GM21576 (cell line): ENCODE results near the gene MAN1B1.
"Not testable (repeated sequence)": the region's sequence is repeated elsewhere in the genome, so short reads cannot be mapped to it uniquely, and the experiment has no call there.

ENCODE experiments used
- ATAC-seq: cut with Tn5 transposase; IDR thresholded peaks from one replicate; pipeline ENCODE4 v1.9.1; 2021; ENCODE audit warnings: mild to moderate bottlenecking, moderate library complexity; ENCODE audit not compliant: unreplicated experiment

Gene MAN1B1

DNA sequence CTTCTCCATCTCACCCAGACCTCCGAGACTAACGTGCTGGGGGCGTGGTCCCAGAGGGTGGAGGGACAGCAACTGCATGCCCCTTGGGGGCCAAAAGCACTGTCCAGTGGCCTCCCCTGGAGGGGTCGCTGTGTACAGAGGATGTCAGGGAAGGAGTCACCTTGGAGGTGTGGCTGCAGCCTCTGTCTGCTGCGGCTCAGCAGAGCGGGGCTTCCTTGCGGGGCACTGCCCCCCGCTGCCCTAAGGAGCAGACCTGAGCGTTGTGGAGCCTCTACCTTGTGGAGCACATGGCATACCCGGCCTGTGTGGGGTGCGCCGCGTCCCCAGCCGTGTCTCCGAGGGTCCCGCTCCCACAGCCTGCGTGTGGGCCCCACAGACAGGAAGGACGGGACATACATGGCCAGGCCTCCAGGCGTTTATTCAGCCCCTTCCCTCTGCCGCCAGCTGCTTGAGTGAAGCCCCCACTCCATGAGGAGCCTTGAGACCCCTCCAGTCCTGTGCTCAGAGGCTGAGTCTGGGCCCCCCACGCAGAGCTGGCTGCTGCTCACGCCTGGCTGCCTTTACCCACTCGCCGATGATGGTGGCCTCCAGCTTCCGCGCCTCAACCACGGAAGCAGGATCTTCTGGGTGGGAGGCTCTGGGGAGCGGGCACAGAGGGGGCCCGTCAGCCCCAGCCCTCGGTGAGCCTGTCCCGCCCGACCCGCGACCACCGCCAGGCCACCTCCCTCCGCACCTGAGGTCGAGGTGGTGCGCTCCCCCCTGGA lies 23.5 kb downstream of the MAN1B1 start:
- no peak for ATAC-seq

DNA sequence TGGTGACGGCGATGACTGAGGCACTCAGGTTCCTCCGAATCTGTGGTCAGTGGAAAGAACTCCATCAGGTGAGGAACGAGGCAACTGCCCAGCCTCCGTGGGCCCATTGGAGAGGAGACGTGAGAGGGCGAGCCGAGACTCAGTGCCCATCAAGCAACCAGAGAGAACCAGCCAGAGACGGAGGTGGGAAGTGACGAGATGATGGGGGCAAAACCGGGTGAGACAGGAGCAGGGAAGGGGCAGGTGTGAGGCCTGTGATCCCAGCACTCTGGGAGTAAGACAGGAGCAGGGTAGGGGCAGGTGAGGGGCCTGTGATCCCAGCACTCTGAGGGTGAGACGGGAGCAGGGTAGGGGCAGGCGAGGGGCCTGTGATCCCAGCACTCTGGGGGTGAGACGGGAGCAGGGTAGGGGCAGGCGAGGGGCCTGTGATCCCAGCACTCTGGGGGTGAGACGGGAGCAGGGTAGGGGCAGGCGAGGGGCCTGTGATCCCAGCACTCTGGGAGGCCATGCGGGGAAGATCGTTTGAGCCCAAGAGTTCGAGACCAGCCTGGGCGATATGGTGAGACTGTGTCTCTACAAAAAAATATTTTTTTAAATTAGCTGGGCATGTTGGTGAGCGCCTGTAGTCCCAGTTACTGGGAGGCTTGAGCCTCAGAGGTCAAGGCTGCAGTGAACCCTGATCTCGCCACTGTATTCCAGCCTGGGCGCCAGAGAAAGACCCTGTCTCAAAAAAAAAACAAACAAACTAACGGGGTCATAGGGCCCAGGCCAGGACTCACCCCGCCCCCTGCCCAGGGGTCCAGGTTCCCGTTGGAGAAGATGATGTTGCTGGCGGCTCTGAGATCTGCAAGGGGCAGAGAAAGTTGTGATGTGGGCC lies 24.4 kb downstream of the MAN1B1 start:
- ATAC-seq = no peak

DNA sequence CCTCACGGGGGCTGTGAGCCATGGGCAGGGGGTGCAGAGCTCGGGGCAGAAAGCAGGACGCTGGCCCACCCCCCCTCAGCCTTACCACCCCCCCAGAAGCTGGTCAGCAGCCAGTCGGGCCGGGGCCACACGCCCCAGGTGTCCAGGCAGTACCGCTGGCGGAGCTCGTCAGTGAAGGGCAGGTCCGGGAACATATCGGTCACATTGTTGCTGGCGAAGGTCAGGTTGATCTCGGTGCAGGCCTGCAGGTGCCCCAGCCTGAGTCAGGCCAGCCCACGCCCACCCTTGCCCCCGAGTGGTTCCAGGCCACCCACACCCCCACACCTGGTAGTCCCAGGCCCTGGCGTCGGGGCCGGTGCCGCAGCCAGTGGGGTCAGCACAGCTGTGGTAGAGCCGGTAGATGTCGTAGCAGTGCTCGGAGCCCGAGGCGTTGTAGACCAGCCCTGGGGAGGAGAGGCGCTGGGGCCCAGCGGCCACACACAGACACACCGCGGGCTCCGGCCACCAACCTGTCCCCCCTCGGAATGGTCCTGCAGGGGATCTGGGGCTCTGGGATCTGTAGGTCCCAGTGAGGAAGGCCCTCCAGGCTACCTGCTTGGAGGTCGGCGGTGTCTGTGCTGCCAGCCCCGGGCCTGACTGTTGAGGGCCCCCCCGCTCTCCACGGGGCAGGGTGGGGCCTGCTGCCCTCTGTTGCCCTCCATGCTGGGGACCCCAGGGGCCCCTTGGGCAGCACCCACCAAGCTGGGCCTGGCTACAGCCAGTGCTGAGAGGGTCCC lies 25.2 kb downstream of the MAN1B1 start:
- no peak for ATAC-seq

DNA sequence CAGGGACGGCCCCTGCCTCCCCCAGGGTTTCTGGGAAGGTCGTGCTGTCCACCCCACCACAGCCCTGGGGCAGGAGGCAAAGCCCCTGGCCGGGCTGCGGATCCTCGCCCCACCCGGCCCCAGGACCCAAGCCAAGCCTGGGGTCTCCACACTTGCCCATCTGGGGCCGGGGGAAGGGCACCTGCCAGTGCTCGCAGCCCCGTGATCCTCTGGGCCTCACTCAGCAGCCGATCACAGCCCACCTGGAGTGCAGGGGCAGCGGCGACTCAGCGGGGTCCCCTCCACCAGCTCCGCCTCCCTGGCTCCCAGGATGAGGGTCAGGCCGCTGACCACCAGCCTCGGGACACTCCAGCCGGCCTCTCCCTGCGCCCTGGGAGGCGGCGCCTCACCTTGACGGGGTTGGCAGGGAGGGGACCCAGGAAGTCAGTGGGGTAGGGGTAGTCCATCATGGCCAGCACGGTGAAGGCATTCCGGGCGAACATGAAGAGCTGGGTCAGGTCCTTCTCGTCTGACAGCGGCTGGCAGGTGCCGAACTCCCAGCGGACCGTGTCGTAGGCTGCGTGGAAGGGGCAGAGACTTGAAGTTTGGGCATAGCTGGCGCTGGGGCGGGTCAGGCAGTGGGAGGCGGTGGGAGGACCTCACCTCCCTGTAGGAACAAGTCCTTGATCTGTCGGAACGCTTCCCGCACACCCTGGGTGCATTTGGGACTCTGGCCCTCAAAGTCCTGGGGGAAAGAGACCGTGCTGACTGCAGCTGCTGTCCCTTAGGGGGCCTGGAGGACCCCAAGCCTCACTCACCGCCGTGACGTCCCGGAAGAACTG lies 26.0 kb downstream of the MAN1B1 start:
- ATAC-seq = no peak

DNA sequence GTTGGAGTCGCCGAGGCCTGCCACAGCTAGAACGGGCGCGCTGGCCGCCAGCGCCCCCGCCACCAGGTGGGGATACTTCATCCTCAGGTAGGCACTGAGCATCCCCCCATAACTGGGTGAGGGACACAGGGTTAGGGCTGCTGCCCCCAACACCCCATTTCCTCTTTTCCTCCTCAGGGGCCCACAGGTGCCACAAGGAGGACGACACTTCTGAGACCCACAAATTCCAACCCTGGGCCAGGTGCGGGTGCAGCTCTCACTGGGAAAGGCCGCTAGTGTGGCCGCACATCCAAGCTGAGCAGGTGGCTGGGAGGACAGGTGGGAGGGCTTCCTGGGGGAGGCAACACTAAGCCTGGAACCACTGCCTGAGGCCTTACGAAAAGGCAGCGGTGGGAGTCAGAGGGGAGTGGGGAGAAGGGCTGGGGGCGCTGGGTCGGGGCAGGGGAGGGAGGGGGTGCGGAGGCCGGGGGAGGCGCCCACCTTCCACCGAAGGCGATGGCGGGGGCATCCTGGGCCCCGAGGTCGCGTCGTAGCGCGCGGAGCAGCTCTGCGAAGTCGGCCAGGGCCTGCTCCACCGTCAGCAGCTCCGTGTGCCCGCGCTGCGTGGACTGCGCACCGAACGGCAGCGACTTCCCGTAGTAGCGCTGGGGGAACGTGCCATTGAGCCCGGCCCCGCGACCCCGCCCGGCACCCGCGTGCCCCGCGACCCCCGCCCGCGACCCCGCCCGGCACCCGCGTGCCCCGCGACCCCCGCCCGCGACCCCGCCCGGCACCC lies 26.8 kb downstream of the MAN1B1 start:
- ATAC-seq = no peak

DNA sequence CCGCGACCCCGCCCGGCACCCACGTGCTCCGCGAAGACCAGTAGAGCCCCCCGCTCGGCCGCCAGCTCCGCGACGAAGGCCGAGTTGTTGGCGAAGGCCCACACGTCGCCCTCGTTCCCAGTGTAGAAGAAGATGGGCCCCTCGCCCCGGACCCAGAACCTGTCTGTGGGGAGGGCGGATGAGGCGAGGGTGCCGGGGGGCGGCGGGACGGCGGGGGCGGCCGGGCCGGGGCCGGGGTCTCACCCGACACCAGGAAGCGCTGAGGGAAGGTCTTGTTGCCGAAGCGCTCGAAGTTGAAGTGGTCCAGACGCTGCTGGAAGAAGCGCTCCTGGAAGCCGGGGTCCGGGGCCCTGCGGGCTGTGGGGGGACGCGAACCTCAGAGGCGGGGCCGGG lies 27.4 kb downstream of the MAN1B1 start:
- ATAC-seq = peak; percentile 9

DNA sequence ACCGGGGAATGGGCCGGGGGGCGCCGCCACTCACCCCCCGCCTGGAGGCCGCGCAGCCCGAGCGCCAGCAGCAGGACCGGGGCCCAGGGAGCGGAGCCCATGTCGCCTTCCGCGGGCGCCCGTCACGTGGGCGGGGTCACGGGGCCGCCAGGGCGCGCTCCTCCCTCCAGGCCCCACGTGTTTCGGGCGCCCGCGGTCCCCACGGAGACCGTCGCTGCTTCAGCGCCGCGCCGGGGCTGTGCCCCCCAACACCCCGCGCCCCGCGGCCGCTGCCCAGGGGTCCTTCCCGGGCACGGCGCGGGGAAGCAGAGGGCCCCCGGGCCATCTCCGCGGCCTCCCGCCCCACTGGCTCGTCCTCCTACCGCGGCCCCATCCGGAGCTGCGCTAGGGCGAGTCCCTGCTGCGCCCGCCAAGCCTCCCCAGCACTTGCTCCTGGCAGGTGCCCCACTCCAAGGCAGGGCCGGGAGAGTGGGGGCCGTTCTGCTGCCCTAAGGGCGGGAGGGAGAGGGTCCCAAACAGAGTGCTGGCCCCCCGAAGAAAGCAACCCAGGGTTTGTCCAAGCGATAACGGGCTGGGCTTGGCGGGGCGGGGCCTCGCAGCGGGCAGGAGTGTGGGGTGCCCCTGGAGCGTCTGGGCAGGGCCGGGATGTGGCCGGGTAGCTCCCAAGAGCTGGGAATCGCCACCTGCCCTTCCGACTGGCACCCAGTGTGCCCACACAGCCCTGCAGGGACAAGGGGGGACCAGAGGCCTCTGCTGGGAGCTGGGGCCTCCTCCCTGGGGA lies 28.0 kb downstream of the MAN1B1 start, which contains the start of gene DPP7:
Gene DPP7, minus strand, starts transcription at position 121 of the 781 bp plus-strand sequence. Its CDS starts 20 bp downstream, at position 101.
- ATAC-seq = peak; percentile 72

DNA sequence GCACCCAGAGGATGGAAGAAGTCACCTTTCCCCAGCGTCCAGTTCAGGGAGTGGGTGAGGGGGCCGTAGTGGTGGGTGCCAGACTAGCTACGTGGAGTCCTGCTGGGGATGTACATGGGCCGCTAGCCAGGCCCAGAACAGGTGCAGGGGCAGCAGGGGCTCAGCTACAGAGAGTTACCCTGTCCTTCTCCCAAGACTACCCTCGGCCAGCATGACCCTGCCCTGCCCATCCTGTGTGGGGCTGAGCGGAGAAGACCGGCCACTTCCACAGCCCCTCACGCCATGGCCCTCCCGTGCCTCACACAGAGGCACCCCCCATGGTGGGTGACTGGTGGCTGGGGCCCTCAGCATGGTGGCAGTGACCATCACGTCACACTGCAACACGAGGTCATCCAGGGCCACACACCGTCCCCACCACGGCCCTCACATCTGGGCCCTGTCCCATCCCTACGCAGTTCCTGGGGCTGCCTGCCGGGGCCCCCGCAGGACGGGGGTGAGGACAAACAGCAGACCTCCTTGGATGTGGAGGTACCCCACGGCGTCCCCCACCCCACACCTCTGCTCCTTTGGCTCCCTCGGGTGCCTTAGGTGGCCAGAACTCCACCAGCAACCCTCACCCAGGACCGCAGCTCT lies 28.7 kb downstream of the MAN1B1 start:
- ATAC-seq = no peak

DNA sequence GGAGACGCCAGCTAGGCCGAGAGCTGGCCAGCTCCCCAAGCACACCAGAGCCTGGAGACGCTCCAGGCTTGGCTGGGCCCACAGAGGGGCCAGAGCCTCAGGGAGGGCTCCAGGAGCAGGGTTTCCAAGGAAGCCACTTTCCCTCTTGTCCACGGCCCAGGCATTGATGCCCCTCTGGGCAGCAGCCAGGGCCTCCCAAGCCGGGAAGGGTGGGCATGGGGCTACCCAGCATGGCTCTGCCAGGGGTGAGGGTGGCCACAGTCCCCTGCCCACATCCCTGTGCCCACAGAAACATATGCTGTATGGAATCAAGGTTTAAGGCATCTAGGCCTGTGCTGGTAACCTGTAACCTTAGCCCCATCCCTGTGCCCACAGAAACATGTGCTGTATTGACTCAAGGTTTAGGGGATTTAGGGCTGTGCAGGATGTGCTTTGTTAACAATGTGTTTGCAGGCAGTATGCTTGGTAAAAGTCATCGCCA lies 29.3 kb downstream of the MAN1B1 start:
- ATAC-seq = no peak

DNA sequence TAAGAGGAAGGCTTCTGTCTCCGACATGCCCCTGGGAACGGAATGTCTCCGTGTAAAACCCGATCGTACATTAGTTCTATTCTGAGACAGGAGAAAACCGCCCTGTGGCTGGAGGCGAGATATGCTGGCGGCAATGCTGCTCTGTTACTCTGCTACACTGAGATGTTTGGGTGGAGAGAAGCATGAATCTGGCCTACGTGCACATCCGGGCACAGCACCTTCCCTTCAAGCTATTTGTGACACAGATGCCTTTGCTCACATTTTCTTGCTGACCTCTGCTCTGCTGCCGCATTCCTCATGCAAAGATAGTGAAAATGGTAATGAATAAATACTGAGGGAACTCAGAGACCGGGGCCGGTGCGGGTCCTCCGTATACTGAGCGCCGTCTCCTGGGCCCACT lies 29.9 kb downstream of the MAN1B1 start:
- no peak for ATAC-seq

DNA sequence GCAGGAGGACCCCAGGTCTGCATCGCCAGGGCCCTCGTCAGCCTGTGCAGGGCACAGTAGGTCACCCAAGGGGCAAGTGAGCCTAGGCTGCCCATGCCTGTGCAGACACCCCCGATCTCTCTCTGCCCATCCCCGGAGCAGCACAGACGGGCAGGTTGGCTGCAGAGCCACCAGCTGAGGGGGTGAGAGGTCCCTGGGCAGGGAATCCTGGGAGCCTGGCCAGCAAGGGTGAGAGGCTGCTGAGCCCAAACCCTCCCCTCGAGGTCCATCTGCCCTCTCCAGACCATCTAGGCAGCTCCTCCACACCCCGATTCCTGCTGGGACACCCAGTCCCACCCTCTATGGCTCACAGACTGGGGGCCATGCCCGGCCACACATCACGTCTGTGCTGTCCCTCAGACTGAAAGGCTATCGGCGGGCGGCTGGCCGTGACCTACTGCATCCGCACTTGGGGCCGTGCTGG lies 30.5 kb downstream of the MAN1B1 start:
- no peak for ATAC-seq

DNA sequence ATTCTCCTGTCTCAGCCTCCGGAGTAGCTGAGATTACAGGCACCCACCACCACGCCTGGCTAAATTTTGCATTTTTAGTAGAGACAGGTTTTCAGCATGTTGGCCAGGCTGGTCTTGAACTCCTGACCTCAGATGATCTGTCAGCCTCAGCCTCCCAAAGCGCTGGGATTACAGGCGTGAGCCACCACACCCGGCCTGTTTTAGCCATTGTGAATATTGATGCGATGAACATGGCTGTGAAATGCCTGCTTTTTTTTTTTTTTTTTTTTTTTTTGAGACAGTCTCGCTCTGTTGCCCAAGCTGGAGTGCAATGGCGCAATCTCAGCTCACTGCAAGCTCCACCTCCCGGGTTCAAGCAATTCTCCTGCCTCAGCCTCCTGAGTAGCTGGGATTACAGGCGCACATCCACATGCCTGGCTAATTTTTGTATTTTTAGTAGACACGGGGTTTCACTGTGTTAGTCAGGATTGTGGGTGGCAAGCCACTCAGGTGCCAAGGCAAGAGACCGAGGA lies 31.4 kb downstream of the MAN1B1 start:
- not testable (repeated sequence) for ATAC-seq

DNA sequence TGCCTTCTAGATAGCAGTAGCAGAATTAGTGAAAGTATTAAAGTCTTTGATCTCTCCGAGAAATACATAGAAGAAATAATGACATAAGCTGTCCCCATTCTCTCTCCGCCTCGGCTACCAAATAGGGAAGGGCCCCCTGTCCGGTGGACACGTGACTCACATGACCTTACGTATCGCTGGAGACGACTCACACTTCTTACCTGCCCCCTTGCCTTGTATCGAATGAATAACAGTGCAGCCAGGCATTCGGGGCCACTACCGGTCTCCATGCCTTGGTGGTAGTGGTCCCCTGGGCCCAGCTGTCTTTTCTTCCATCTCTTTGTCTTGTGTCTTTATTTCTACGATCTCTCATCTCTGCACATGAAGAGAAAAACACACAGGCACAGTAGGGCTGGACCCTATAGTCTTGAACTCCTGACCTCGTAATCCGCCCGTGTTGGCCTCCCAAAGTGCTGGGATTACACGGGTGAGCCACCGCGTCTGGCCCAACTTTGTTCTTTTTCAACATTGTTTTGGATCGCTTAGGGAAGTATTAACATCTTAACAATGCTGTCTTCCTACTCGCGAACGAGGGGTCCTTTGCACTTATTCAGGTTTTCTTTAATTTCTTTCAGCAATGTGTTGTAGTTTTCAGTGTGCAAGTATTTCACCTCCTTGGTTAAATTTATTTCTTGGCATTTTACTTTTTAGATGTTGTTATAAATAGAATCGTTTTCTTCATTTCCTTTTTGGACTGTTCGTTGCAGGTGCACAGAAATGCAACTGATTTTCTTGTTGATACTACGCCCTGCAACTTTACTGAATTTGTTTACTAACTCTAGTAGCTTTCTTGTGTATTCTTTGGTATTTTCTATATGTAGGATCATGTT lies 35.4 kb downstream of the MAN1B1 start:
- ATAC-seq = not testable (repeated sequence)

DNA sequence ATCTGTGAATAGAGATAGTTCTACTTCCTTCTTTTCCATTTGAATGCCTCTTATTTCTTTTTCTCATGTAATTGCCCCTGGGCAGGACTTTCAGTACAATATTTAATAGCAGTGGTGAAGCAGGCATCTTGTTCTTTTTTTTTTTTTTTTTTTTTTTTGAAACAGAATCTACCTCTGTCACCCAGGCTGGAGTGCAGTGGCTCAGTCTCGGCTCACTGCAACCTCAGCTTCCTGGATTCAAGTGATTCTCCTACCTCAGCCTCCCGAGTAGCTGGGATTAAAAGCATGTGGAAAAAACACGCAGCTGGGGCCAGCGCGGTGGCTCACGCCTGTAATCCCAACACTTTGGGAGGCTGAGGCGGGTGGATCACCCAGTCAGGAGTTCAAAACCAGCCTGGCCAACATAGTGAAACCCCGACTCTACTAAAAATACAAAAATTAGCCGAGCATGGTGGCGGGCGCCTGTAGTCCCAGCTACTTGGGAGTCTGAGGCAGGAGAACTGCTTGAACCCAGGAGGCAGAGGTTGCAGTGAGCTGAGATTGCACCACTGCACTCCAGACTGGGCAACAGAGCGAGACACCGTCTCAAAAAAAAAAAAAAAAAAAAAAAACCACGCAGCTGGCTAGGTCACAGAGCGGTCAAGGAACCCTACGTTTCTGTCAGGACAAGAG lies 36.1 kb downstream of the MAN1B1 start:
- ATAC-seq = not testable (repeated sequence)

DNA sequence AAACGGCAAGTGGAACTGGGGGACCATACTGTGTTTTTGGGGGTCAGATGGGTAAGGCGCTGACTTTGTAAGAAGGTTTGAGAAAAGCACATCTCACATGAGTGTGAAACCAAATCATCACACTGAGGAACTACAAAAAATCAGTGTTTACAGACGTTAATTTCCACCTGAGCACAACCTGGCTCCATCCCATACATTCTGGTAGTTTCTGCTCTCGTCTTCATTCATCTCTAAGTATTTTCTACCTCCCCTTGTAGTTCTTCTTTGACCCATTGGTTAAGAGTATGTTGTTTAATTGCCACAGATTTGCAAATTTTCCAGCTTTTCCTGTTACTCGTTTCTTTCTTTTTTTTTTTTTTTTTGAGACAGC lies 36.7 kb downstream of the MAN1B1 start:
- no peak for ATAC-seq

DNA sequence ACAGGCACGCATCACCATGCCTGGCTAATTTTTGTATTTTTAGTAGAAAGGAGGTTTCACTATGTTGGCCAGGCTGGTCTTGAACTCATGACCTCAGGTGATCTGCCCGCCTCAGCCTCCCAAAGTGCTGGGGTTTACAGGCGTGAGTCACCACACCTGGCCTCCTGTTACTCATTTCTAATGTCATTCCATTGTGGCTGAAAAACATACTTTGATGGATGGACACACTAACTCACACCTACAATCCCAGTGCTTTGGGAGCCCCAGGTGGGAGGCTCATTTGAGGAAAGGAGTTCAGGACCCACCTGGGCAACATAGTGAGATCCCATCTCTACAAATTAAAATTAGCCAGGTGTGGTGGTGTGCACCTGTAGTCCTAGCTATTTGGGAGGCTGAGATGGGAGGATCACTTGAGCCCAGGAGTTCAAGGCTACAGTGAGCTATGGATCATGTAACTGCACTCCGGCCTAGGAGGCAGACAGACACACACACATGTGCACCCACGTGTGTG lies 37.2 kb downstream of the MAN1B1 start:
- ATAC-seq = not testable (repeated sequence)
